Activated naive CD8-positive, alpha-beta T cell treated with anti-CD3 and anti-CD28 coated beads, Interleukin-2, amount 10 ng/mL, durations not matched to agents 7 days and 5 days (primary cell): ENCODE measurements around the gene CDC25C. TPM values are rescaled to one million over a fixed set of nuclear protein-coding genes. Genes with fewer than 3 reads are reported as not detected.
A peak's percentile ranks its signal among the peaks of the same experiment; 100 is the strongest.

Experiments used
- ATAC-seq: fragments of 150-1000 bp; cut with Tn5 transposase; one replicate; pipeline ENCODE4 v1.10.0; 2021; ENCODE audit warnings: low read depth, moderate library complexity
- POLR2A ChIA-PET: fragments of 350-600 bp; sonication (Branson Sonifier 250); formaldehyde crosslinking; loops from one replicate; lab custom pipeline; 2021; ENCODE audit warnings: antibody characterized with exemption; lab: Charles Lee
- DNase-seq: peaks from one replicate; pipeline ENCODE4 v3.0.0; 2021
- H3K27ac Mint-ChIP-seq: one replicate; pipeline ENCODE4 v1.8.0; 2022; ENCODE audit warnings: mild to moderate bottlenecking, mixed read lengths
- H3K27me3 Mint-ChIP-seq: one replicate; pipeline ENCODE4 v1.8.0; 2022; ENCODE audit warnings: mild to moderate bottlenecking, moderate library complexity, mixed read lengths
- H3K36me3 Mint-ChIP-seq: one replicate; pipeline ENCODE4 v1.8.0; 2021; ENCODE audit warnings: mild to moderate bottlenecking, mixed read lengths
- H3K4me1 Mint-ChIP-seq: one replicate; pipeline ENCODE4 v1.8.0; 2021; ENCODE audit warnings: mixed read lengths
- H3K4me3 Mint-ChIP-seq: one replicate; pipeline ENCODE4 v1.8.0; 2022; ENCODE audit warnings: mild to moderate bottlenecking, moderate library complexity, mixed read lengths
- H3K9me3 Mint-ChIP-seq: one replicate; pipeline ENCODE4 v1.8.0; 2021; ENCODE audit warnings: mixed read lengths
- total RNA-seq, 2 experiments: library from RNA; stranded (reverse); gene quantifications; one replicate each; pipeline ENCODE4 v1.2.3, GENCODE V29; 2021

The CDC25C gene
- total RNA-seq, 2 experiments from 2014 or later = 11.9 to 13.2 TPM

GRCh38 chr5:138353560-138354080 is 22.0 kb upstream of the CDC25C start:
- ATAC-seq (no peak), DNase-seq (no peak)
- H3K27ac Mint-ChIP-seq = peak overlapping the region; percentile 89
- H3K4me3 Mint-ChIP-seq = peak overlapping the region; percentile 93
- peaks cover 36% of the 10 kb centered on the region for H3K4me1 Mint-ChIP-seq
- peaks cover 8% of the 10 kb centered on the region for H3K9me3 Mint-ChIP-seq
- POLR2A ChIA-PET = interaction anchor here (0.7 to 8.1 kb wide), 11 partner anchors 13 to 988 kb away, joined by 3 to 132 read pairs (median 3); partner anchors contain the start of genes CDC23, CDC25C, EGR1 and ETF1
- no peaks in the 10 kb centered on the region for H3K27me3 Mint-ChIP-seq
- peaks cover 13% of the 10 kb centered on the region for H3K36me3 Mint-ChIP-seq

GRCh38 chr5:138352722-138353559 is 21.3 kb upstream of the CDC25C start:
- Mint-ChIP-seq H3K4me3 (peak overlapping the region; percentile 93), H3K27me3 (no peaks in the 10 kb centered on the region)
- POLR2A ChIA-PET = interaction anchor here (0.7 to 8.1 kb wide), 12 partner anchors 13 to 989 kb away, joined by 3 to 132 read pairs (median 3); partner anchors contain the start of genes CDC23, CDC25C, EGR1 and ETF1

GRCh38 chr5:138352071-138352721 is 20.6 kb upstream of the CDC25C start, which contains the start of gene KDM3B:
TSS of gene KDM3B (plus strand) at chr5:138352685. CDS start at chr5:138352796, 111 bp downstream.
- peaks cover 16% of the 10 kb centered on the region for H3K36me3 Mint-ChIP-seq
- peak; percentile 74 for ATAC-seq
- peak within 1 kb of the TSS; percentile 93 for H3K4me3 Mint-ChIP-seq
- H3K9me3 Mint-ChIP-seq = peaks cover 8% of the 10 kb centered on the region
- peaks cover 36% of the 10 kb centered on the region for H3K4me1 Mint-ChIP-seq
- peak; percentile 99 for DNase-seq
- peak within 1 kb of the TSS; percentile 89 for H3K27ac Mint-ChIP-seq
- no peaks in the 10 kb centered on the region for H3K27me3 Mint-ChIP-seq
- POLR2A ChIA-PET = interaction anchor here (0.9 to 8.1 kb wide), 5 partner anchors 12 to 172 kb away, joined by 3 to 132 read pairs (median 3); partner anchors contain the start of genes CDC25C, EGR1 and FAM53C

More at GRCh38 chr5:138352722-138353559, 21.3 kb upstream of the CDC25C start:
- DNase-seq (peak; percentile 87), ATAC-seq (peak; percentile 64)
- Mint-ChIP-seq H3K36me3 (peaks cover 13% of the 10 kb centered on the region), H3K4me1 (peaks cover 36% of the 10 kb centered on the region), H3K27ac (peak overlapping the region; percentile 89), H3K9me3 (peaks cover 8% of the 10 kb centered on the region)

GRCh38 chr5:138351517-138351916 is 19.9 kb upstream of the CDC25C start:
- Mint-ChIP-seq H3K27me3 (no peaks in the 10 kb centered on the region), H3K4me3 (peak overlapping the region; percentile 65), H3K27ac (no peak overlapping the region), H3K36me3 (peaks cover 16% of the 10 kb centered on the region), H3K9me3 (peaks cover 8% of the 10 kb centered on the region), H3K4me1 (peaks cover 36% of the 10 kb centered on the region)
- POLR2A ChIA-PET = interaction anchor here (0.5 to 8.1 kb wide), 4 partner anchors 11 to 1922 kb away, joined by 3 to 132 read pairs (median 30); partner anchors contain the start of genes CDC25C and FAM53C
- ATAC-seq = no peak
- no peak for DNase-seq

- Mint-ChIP-seq H3K27ac (no peak overlapping the region), H3K4me3 (no peak overlapping the region), H3K9me3 (peaks cover 8% of the 10 kb centered on the region), H3K27me3 (no peaks in the 10 kb centered on the region), H3K4me1 (peaks cover 33% of the 10 kb centered on the region), H3K36me3 (peaks cover 17% of the 10 kb centered on the region)
- DNase-seq = no peak
- ATAC-seq = no peak
- POLR2A ChIA-PET = interaction anchor here (0.5 to 8.1 kb wide), 4 partner anchors 11 to 1923 kb away, joined by 3 to 132 read pairs (median 30); partner anchors contain the start of genes CDC25C and FAM53C
These were observed 19.5 kb upstream of the CDC25C start for GRCh38 chr5:138351056-138351455.

- DNase-seq (no peak), ATAC-seq (no peak)
- Mint-ChIP-seq H3K36me3 (peaks cover 21% of the 10 kb centered on the region), H3K9me3 (peaks cover 8% of the 10 kb centered on the region), H3K4me1 (peaks cover 29% of the 10 kb centered on the region), H3K4me3 (no peak overlapping the region), H3K27ac (peak overlapping the region; percentile 21), H3K27me3 (no peaks in the 10 kb centered on the region)
- POLR2A ChIA-PET = interaction anchor here (8.1 kb wide), 1 partner anchor 10 kb away, joined by 132 read pairs; the partner anchor contains the start of gene FAM53C
These were observed 18.9 kb upstream of the CDC25C start for GRCh38 chr5:138350563-138350890.

- no peaks in the 10 kb centered on the region for H3K27me3 Mint-ChIP-seq
- POLR2A ChIA-PET = interaction anchor here (8.1 kb wide), 1 partner anchor 10 kb away, joined by 132 read pairs; the partner anchor contains the start of gene FAM53C
- H3K36me3 Mint-ChIP-seq = peaks cover 25% of the 10 kb centered on the region
- ATAC-seq = no peak
- H3K4me1 Mint-ChIP-seq = peaks cover 25% of the 10 kb centered on the region
- peak overlapping the region; percentile 28 for H3K27ac Mint-ChIP-seq
- peaks cover 8% of the 10 kb centered on the region for H3K9me3 Mint-ChIP-seq
- H3K4me3 Mint-ChIP-seq = no peak overlapping the region
- no peak for DNase-seq
These were observed 18.4 kb upstream of the CDC25C start for GRCh38 chr5:138349852-138350562.

GRCh38 chr5:138346889-138347288 is 15.3 kb upstream of the CDC25C start:
- ATAC-seq (no peak), DNase-seq (no peak)
- Mint-ChIP-seq H3K27ac (no peak overlapping the region), H3K9me3 (peaks cover 4% of the 10 kb centered on the region), H3K27me3 (no peaks in the 10 kb centered on the region), H3K4me3 (no peak overlapping the region), H3K36me3 (peaks cover 23% of the 10 kb centered on the region), H3K4me1 (peaks cover 10% of the 10 kb centered on the region)
- POLR2A ChIA-PET = no interaction called here

GRCh38 chr5:138344887-138345622 is 13.5 kb upstream of the CDC25C start:
- ATAC-seq (no peak), DNase-seq (no peak)
- peaks cover 9% of the 10 kb centered on the region for H3K4me1 Mint-ChIP-seq
- POLR2A ChIA-PET = interaction anchor here (0.6 kb wide), 1 partner anchor 27 kb away, joined by 3 read pairs; no protein-coding TSS in a partner anchor
- H3K4me3 Mint-ChIP-seq = no peak overlapping the region
- H3K36me3 Mint-ChIP-seq = peaks cover 20% of the 10 kb centered on the region
- no peaks in the 10 kb centered on the region for H3K9me3 Mint-ChIP-seq
- H3K27me3 Mint-ChIP-seq = no peaks in the 10 kb centered on the region
- H3K27ac Mint-ChIP-seq = no peak overlapping the region

- Mint-ChIP-seq H3K27me3 (peaks cover 2% of the 10 kb centered on the region), H3K4me3 (peak overlapping the region; percentile 90), H3K27ac (no peak overlapping the region), H3K36me3 (peaks cover 10% of the 10 kb centered on the region), H3K9me3 (no peaks in the 10 kb centered on the region), H3K4me1 (peaks cover 24% of the 10 kb centered on the region)
- POLR2A ChIA-PET = interaction anchor here (0.8 to 6.7 kb wide), 3 partner anchors 11 to 162 kb away, joined by 3 to 132 read pairs (median 3); partner anchors contain the start of genes BRD8, CDC23 and KDM3B
- no peak for ATAC-seq
- DNase-seq = no peak
These were observed 8.4 kb upstream of the CDC25C start for GRCh38 chr5:138340008-138340407.

GRCh38 chr5:138339464-138339863 is 7.9 kb upstream of the CDC25C start:
- POLR2A ChIA-PET = interaction anchor here (0.8 to 6.7 kb wide), 3 partner anchors 12 to 161 kb away, joined by 3 to 132 read pairs (median 3); partner anchors contain the start of genes BRD8, CDC23 and KDM3B
- H3K36me3 Mint-ChIP-seq = peaks cover 10% of the 10 kb centered on the region
- H3K4me3 Mint-ChIP-seq = peak overlapping the region; percentile 90
- peaks cover 24% of the 10 kb centered on the region for H3K4me1 Mint-ChIP-seq
- no peaks in the 10 kb centered on the region for H3K9me3 Mint-ChIP-seq
- H3K27me3 Mint-ChIP-seq = peaks cover 2% of the 10 kb centered on the region
- ATAC-seq (no peak), DNase-seq (no peak)
- peak overlapping the region; percentile 71 for H3K27ac Mint-ChIP-seq
